ENCODE results near the gene SKA2. TPM values are rescaled to one million over a fixed set of nuclear protein-coding genes. Genes with fewer than 3 reads are reported as not detected.
"Not testable (repeated sequence)": the region's sequence is repeated elsewhere in the genome, so short reads cannot be mapped to it uniquely, and the experiment has no call there.

Gene SKA2
- total and polyA plus RNA-seq, 10 of the 15 experiments (the other 5 are each of a cell fraction or from before 2014, with no cell fraction given): 40.3 to 137 (median 112) TPM

- SMC1A ChIA-PET (ENCODE audit: uncharacterized antibody, unreplicated experiment): no interaction called here
- H3K9ac ChIP-seq (ENCODE audit: control insufficient read depth, insufficient read depth, low read length): no peak overlapping the region
- H3K79me2 ChIP-seq (ENCODE audit: control insufficient read depth, insufficient read depth, low read length): peaks cover 38% of the 10 kb centered on the region
- DNase-seq (ENCODE audit: low read depth, low spot score) (no peak), FAIRE-seq (no peak), ATAC-seq (no peak)
- H3K9me3 ChIP-seq (replicated peaks; ENCODE audit: control insufficient read depth, insufficient read depth, low read length): no peaks in the 10 kb centered on the region
- H3K4me3 ChIP-seq: no peak overlapping the region
- BruUV-seq (replicated peaks): no TSS peak
- WGBS (ENCODE audit: insufficient coverage, insufficient replicate concordance, low lambda C conversion rate, missing lambda C conversion rate): 92% methylated on average over 4 of the region's 4 CpGs
- in situ Hi-C loops (cut with MboI): no loop called here
- POLR2A ChIA-PET: interaction anchor here (0.7 kb wide), 1 partner anchor 16 kb away, joined by 4 read pairs; the partner anchor contains the start of gene PRR11
- H3K4me1 ChIP-seq (ENCODE audit: control insufficient read depth, insufficient read depth, low read length): no peaks in the 10 kb centered on the region
- no peaks in the 10 kb centered on the region for H4K20me1 ChIP-seq (ENCODE audit: control insufficient read depth, insufficient read depth)
- no peak overlapping the region for H3K4me2 ChIP-seq (ENCODE audit: control insufficient read depth, insufficient read depth)
- RAD21 ChIA-PET (ENCODE audit: unreplicated experiment): no interaction called here
- no peaks in the 10 kb centered on the region for H3K27me3 ChIP-seq (replicated peaks in 1 of 2; ENCODE audit: control insufficient read depth in 2 of 2, insufficient read depth in 2 of 2, low read length in 1 of 2)
- no peak overlapping the region for H3K27ac ChIP-seq (ENCODE audit: control insufficient read depth, insufficient read depth)
- TF ChIP-seq SRF (IDR thresholded peaks at IDR 0.05; ENCODE audit: low read depth in 2 of 2, low read length in 2 of 2) (no peak), EP300 (IDR thresholded peaks at IDR 0.05; ENCODE audit: borderline replicate concordance in 1 of 2, control insufficient read depth in 1 of 2, low read depth in 2 of 2, low read length in 2 of 2) (no peak), NRF1 (conservative IDR thresholded peaks at IDR 0.05; ENCODE audit: low read depth, low read length) (no peak), MTA2 (IDR thresholded peaks at IDR 0.05; ENCODE audit: low read depth) (no peak), ZNF622 (IDR thresholded peaks at IDR 0.05) (no peak), HDGF (IDR thresholded peaks at IDR 0.05) (no peak), SREBF2 (IDR thresholded peaks at IDR 0.05; ENCODE audit: low read length) (no peak), BCL3 (IDR thresholded peaks at IDR 0.05; ENCODE audit: borderline replicate concordance, insufficient read depth, low read depth, low read length, poor library complexity, severe bottlenecking) (no peak), CEBPB (IDR thresholded peaks at IDR 0.05; ENCODE audit: borderline replicate concordance in 1 of 2, low read depth in 2 of 2, low read length in 2 of 2) (no peak)
- intact Hi-C loops (cut with micrococcal nuclease; ENCODE audit: unreplicated experiment): no loop called here
- H3K36me3 ChIP-seq (ENCODE audit: control insufficient read depth in 2 of 2, insufficient read depth in 2 of 2, low read length in 1 of 2): peaks cover 0 to 5% of the 10 kb centered on the region in 2 experiments; a peak in 1 of 4 replicates
- no peak overlapping the region for H2AFZ ChIP-seq (ENCODE audit: control insufficient read depth, low read depth, low read length)
- CTCF ChIA-PET: interaction anchor here (1.2 kb wide), 1 partner anchor 22 kb away, joined by 7 read pairs; no protein-coding TSS in a partner anchor
Observed at GRCh38 chr17:59139939-59140338, 15.0 kb downstream of the SKA2 start.

GRCh38 chr17:59138339-59138738, 16.6 kb downstream of the SKA2 start:
- H3K36me3 ChIP-seq (ENCODE audit: control insufficient read depth in 2 of 2, insufficient read depth in 2 of 2, low read length in 1 of 2); CTCF ChIA-PET; BruUV-seq (replicated peaks); RAD21 ChIA-PET (ENCODE audit: unreplicated experiment); FAIRE-seq; SMC1A ChIA-PET (ENCODE audit: uncharacterized antibody, unreplicated experiment); H3K9me3 ChIP-seq (replicated peaks; ENCODE audit: control insufficient read depth, insufficient read depth, low read length); ATAC-seq; H2AFZ ChIP-seq (ENCODE audit: control insufficient read depth, low read depth, low read length); H3K27ac ChIP-seq (ENCODE audit: control insufficient read depth, insufficient read depth); in situ Hi-C loops (cut with MboI); H4K20me1 ChIP-seq (ENCODE audit: control insufficient read depth, insufficient read depth); H3K9ac ChIP-seq (ENCODE audit: control insufficient read depth, insufficient read depth, low read length); H3K4me2 ChIP-seq (ENCODE audit: control insufficient read depth, insufficient read depth); H3K27me3 ChIP-seq (replicated peaks in 1 of 2; ENCODE audit: control insufficient read depth in 2 of 2, insufficient read depth in 2 of 2, low read length in 1 of 2); H3K4me1 ChIP-seq (ENCODE audit: control insufficient read depth, insufficient read depth, low read length); intact Hi-C loops (cut with micrococcal nuclease; ENCODE audit: unreplicated experiment); DNase-seq (ENCODE audit: low read depth, low spot score); H3K4me3 ChIP-seq: not testable (repeated sequence)
- WGBS (ENCODE audit: insufficient coverage, insufficient replicate concordance, low lambda C conversion rate, missing lambda C conversion rate): 98% methylated on average over 10 of the region's 10 CpGs
- POLR2A ChIA-PET: interaction anchor here (0.6 kb wide), 1 partner anchor 15 kb away, joined by 3 read pairs; no protein-coding TSS in a partner anchor
- H3K79me2 ChIP-seq (ENCODE audit: control insufficient read depth, insufficient read depth, low read length): peaks cover 38% of the 10 kb centered on the region
